ENCODE measurements around the gene MIA2.

DNA sequence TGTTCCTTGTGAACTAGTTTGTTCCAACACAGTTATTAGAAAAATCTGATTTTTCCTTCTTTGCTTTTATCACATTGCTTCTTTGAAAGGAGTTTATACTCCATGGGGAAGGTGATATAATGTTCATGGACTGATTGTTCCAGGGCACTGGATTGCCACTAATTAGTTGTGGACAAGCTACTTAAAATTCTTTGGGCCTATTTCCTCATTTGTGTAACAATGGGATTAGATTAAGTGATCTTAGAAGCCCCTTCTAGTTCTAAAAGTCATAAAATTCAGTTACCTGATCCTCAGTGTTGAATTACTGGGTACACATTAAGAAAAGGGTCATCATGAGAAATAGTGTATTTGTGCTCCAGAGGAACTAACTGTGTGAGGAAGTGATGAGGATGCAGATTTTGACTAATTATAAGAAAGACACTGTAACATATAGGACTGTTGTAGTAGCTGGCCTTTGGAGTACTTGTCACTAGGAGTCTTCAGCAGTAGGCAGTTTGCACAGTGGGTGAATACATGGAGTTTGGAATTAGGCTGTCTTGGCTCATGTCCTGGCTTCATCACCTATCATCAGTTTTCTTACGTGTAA, 82.2 kb downstream of the MIA2 start:
- TF ChIP-seq GATA3 (IDR thresholded peaks at IDR 0.05; ENCODE audit: low read depth, low read length) = no peak
- TF ChIP-seq GATA2 (IDR thresholded peaks at IDR 0.05; ENCODE audit: low read depth, low read length) = no peak
